Bronchial epithelial cell (primary cell): ENCODE data around the gene TXNRD1. TPM values are rescaled to one million over a fixed set of nuclear protein-coding genes. Genes with fewer than 3 reads are reported as not detected.

Experiments
- DNase-seq: peaks from one replicate; pipeline ENCODE4 v3.0.0-alpha.2; 2010; ENCODE audit warnings: low read depth
- FAIRE-seq: peaks from 2 replicates; lab custom pipeline; 2011; peaks lifted over from hg19 to GRCh38; lab: Jason Lieb, UNC
- H3K27me3 ChIP-seq: 2 replicates; pipeline ENCODE4 v1.5.1; 2011; ENCODE audit warnings: low read length; ENCODE audit not compliant: control insufficient read depth, insufficient read depth
- H3K36me3 ChIP-seq: 2 replicates; pipeline ENCODE4 v1.5.1; 2011; ENCODE audit warnings: low read length; ENCODE audit not compliant: control insufficient read depth, insufficient read depth
- H3K4me3 ChIP-seq: 2 replicates; pipeline ENCODE4 v1.5.1; 2011; ENCODE audit warnings: mild to moderate bottlenecking, low read depth, low read length, control low read depth
- total RNA-seq: library from RNA; depleted of rRNA; stranded (reverse); fragments of >200 nt; gene quantifications from 2 replicates; pipeline ENCODE4 v1.2.1, GENCODE V29; 2014
- TF ChIP-seq, protein P1 (sequence below): IDR thresholded peaks from 2 replicates; pipeline ENCODE4 v1.5.1; 2011; ENCODE audit warnings: mild to moderate bottlenecking, moderate library complexity, low read length, control low read depth, inconsistent platforms; ENCODE audit not compliant: insufficient read depth, severe bottlenecking

TXNRD1 gene
- total RNA-seq, 1 donor from 2014 or later: 88.2 TPM

DNA sequence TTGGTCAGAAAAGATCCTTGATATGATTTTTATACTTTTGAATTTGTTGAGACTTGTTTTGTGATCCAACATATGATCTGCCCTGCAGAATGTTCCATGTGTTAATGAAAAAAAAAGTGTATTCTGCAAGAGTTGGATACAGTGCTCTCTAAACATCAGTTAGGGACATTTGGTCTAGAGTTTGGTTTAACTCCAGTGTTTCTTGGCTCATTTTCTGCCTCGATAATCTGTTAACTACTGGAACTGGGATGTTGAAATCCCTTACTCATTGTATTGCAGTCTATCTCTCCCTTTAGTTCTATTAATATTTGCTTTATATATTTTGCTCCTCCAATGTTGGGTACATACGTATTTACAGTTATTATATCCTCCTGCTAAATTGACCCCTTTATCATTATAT lies 18.3 kb upstream of the TXNRD1 start:
- H3K36me3 ChIP-seq: no peaks in the 10 kb centered on the region
- H3K4me3 ChIP-seq: no peak overlapping the region
- no peak for DNase-seq
- TF ChIP-seq, protein P1, sequence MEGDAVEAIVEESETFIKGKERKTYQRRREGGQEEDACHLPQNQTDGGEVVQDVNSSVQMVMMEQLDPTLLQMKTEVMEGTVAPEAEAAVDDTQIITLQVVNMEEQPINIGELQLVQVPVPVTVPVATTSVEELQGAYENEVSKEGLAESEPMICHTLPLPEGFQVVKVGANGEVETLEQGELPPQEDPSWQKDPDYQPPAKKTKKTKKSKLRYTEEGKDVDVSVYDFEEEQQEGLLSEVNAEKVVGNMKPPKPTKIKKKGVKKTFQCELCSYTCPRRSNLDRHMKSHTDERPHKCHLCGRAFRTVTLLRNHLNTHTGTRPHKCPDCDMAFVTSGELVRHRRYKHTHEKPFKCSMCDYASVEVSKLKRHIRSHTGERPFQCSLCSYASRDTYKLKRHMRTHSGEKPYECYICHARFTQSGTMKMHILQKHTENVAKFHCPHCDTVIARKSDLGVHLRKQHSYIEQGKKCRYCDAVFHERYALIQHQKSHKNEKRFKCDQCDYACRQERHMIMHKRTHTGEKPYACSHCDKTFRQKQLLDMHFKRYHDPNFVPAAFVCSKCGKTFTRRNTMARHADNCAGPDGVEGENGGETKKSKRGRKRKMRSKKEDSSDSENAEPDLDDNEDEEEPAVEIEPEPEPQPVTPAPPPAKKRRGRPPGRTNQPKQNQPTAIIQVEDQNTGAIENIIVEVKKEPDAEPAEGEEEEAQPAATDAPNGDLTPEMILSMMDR: no peak
- FAIRE-seq: no peak
- H3K27me3 ChIP-seq: no peaks in the 10 kb centered on the region

DNA sequence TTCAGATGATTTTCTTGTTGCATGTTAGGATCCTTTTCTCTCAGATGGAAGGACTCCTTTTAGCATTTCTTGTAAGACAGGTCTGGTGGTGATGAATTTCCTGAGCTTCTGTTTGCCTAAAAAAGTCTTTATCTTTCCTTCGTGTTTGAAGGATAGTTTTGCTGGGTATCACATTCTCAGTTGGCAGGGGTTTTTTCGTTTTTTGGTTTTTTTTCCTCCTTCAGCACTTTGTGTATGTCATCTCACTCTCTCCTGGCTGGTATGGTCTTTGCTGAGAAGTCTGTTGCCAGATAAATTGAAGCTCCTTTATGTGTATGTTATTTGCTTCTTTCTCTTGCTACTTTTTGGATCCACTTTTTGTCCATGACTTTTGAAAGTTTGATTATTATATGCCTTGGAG lies 15.6 kb upstream of the TXNRD1 start:
- H3K27me3 ChIP-seq: no peaks in the 10 kb centered on the region
- no peaks in the 10 kb centered on the region for H3K36me3 ChIP-seq
- TF ChIP-seq, protein P1: no peak
- no peak for FAIRE-seq
- DNase-seq: no peak
- no peak overlapping the region for H3K4me3 ChIP-seq

DNA sequence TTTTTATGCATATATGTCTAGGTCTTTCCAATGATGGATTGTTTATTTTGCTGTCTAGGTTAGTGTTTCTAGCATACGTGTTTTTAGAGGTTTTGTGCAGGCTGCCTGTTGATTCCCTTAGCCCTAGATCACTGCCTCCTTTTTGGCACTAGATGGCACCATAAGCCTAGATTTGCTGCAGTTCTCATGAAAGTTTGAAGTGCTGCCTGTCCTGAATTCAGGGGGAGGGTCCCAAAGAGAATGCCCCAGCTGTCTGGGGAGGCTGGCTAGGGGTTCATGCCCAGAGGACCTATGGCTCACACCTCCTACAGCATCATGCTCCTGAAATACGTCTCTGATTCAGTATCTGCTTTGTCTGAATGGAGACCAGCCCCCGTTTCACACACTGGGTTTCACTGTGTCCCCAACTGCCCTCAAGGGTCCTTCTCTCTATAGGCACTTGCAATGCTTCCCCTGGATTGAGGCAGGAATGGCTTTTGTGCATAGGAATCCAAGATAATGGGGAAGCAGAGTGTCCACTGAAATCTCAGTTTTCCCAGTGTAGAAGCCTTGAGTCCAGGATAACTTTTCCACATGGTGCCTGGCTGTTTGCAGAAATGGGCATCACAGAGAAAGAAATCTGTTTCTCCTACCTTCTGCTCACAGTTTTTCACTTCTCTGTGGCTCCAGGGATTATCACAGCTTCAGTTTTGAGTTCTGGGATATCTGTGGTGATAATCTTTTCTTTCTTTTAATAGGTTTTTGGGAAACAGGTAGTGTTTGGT lies 14.2 kb upstream of the TXNRD1 start:
- TF ChIP-seq, protein P1: peak; percentile 81
- FAIRE-seq (no peak), DNase-seq (peak; percentile 62)
- no peaks in the 10 kb centered on the region for H3K36me3 ChIP-seq
- no peak overlapping the region for H3K4me3 ChIP-seq
- H3K27me3 ChIP-seq: no peaks in the 10 kb centered on the region

DNA sequence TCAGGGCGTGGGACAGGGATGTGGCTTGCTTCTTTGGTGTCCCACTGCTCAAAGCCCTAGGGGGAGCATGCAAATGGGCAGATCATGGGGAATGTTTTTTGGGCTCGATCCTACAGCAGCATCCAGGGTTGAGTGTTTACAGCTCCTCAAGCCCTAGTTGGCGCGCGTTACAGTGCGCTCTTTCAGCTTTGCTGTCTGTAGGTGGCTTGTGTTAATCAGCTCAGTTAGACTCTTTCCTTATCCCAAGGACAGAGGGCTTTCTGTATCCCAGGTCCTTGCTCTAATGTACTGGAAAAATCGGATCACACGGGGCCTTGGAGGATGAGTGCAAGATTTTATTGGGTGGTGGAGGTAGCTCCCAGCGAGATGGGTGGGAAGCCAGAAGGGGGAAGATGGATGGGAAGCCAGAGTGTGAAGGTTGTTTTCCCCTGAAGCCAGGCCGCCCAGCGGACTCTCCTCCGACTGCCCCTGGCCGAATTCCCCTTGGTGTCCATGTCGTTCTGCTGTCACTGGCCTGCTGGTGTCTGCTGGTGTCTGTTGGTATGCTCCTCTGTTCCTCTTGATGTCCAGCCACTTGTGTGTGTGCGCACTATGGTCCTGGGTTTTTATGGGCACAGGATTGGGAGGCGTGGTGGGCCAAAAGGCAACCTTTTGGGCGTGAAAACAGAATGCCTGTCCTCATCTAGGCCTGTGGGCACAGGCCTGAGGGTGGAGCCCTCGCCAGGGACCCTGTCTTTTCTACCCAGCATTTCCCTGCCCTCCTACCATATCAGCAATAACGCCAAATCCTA lies 10.7 kb upstream of the TXNRD1 start:
- H3K36me3 ChIP-seq: no peaks in the 10 kb centered on the region
- no peaks in the 10 kb centered on the region for H3K27me3 ChIP-seq
- FAIRE-seq (no peak), DNase-seq (no peak)
- TF ChIP-seq, protein P1: no peak
- no peak overlapping the region for H3K4me3 ChIP-seq

DNA sequence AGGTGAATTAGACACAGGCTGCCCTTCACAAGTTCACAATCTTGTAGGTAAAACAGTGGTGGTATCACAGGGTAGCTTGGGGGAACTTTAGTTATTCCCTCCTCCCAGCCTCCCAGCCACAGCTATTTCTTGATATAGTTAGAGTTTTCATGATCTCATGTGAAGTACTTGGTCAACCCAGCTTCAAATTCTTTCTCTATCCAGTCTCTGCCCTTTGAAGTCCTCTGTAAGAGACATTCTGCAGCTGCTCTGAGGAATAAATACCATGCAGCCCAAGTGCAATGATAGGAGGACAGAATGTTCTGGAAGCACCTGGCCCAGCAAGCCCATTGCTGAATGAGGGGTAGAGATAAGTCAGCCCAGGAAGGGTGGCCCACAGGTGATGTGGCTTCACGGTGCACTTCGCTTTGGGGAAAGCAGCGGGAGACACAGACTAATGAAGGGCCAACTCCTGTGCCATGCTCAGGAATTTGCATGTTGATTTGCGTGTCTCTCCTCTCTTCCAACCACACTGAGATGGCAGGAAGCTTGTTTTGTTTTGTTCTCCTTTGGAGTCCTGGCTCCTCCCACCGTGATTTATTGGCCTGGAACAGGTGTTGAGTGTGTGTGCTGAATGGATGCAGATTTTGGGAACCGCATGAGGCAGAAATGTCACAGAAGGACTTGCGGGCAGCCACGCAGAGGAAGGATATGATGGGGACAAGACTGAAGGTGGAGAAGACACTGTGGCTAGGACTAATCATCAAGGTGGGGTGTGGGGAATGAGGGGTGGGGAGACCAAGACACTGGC lies 8.0 kb upstream of the TXNRD1 start:
- no peaks in the 10 kb centered on the region for H3K27me3 ChIP-seq
- TF ChIP-seq, protein P1: no peak
- H3K36me3 ChIP-seq: no peaks in the 10 kb centered on the region
- H3K4me3 ChIP-seq: no peak overlapping the region
- no peak for FAIRE-seq
- no peak for DNase-seq
